GM19468 (cell line): Measurements from ENCODE around the gene PRPF4.
"Not testable (repeated sequence)": the region's sequence is repeated elsewhere in the genome, so short reads cannot be mapped to it uniquely, and the experiment has no call there.

Source experiments
- ATAC-seq: cut with Tn5 transposase; IDR thresholded peaks from one replicate; pipeline ENCODE4 v1.9.1; 2021; ENCODE audit warnings: mild to moderate bottlenecking, moderate library complexity, moderate number of reproducible peaks; ENCODE audit not compliant: unreplicated experiment; ENCODE audit errors: extremely low read depth

PRPF4 gene

GRCh38 chr9:113266174-113266573 lies 9.3 kb upstream of the PRPF4 start:
- no peak for ATAC-seq

- no peak for ATAC-seq
Measured at GRCh38 chr9:113267911-113268566, 7.4 kb upstream of the PRPF4 start.

GRCh38 chr9:113269355-113269754 lies 6.1 kb upstream of the PRPF4 start:
- ATAC-seq: no peak

GRCh38 chr9:113269871-113270270 lies 5.6 kb upstream of the PRPF4 start:
- no peak for ATAC-seq

- ATAC-seq: no peak
Measured at GRCh38 chr9:113274474-113275156, 843 bp upstream of the PRPF4 start.

- ATAC-seq: no peak
Measured at GRCh38 chr9:113278840-113279239, 3.4 kb downstream of the PRPF4 start.

GRCh38 chr9:113281356-113281755 lies 5.9 kb downstream of the PRPF4 start:
- ATAC-seq: no peak

GRCh38 chr9:113289091-113289490 lies 13.6 kb downstream of the PRPF4 start:
- ATAC-seq: no peak

GRCh38 chr9:113290052-113290607 lies 14.7 kb downstream of the PRPF4 start:
- ATAC-seq: no peak

- no peak for ATAC-seq
Measured at GRCh38 chr9:113293285-113293878, 17.9 kb downstream of the PRPF4 start.

- not testable (repeated sequence) for ATAC-seq
Measured at GRCh38 chr9:113296247-113296646, 20.8 kb downstream of the PRPF4 start.

GRCh38 chr9:113296796-113297558 lies 21.5 kb downstream of the PRPF4 start:
- no peak for ATAC-seq

- ATAC-seq: no peak
Measured at GRCh38 chr9:113298311-113298710, 22.9 kb downstream of the PRPF4 start.

- no peak for ATAC-seq
Measured at GRCh38 chr9:113298924-113299770, 23.7 kb downstream of the PRPF4 start.

GRCh38 chr9:113299800-113300292 lies 24.4 kb downstream of the PRPF4 start:
- no peak for ATAC-seq

GRCh38 chr9:113301548-113301947 lies 26.1 kb downstream of the PRPF4 start:
- no peak for ATAC-seq

- no peak for ATAC-seq
Measured at GRCh38 chr9:113302792-113303418, 27.4 kb downstream of the PRPF4 start, which contains the start of gene RNF183. Gene RNF183 (minus strand): TSS chr9:113303376. CDS start chr9:113298184, 5,192 bp downstream.

- no peak for ATAC-seq
Measured at GRCh38 chr9:113306566-113306965, 31.1 kb downstream of the PRPF4 start.
